HG03432 (cell line): Measurements from ENCODE around the gene COL12A1.

Source experiments
- ATAC-seq: cut with Tn5 transposase; IDR thresholded peaks from one replicate; pipeline ENCODE4 v1.9.1; 2021; ENCODE audit warnings: mild to moderate bottlenecking, moderate library complexity; ENCODE audit not compliant: unreplicated experiment

The COL12A1 gene

GRCh38 chr6:75180864-75181263 lies 25.0 kb downstream of the COL12A1 start:
- no peak for ATAC-seq

GRCh38 chr6:75178757-75179156 lies 27.1 kb downstream of the COL12A1 start:
- no peak for ATAC-seq

- no peak for ATAC-seq
These were observed 29.7 kb downstream of the COL12A1 start for GRCh38 chr6:75176076-75176582.

GRCh38 chr6:75171986-75172385 lies 33.9 kb downstream of the COL12A1 start:
- ATAC-seq = no peak

GRCh38 chr6:75171567-75171966 lies 34.3 kb downstream of the COL12A1 start:
- ATAC-seq = no peak

GRCh38 chr6:75170691-75171560 lies 34.9 kb downstream of the COL12A1 start:
- no peak for ATAC-seq

GRCh38 chr6:75169689-75170586 lies 35.9 kb downstream of the COL12A1 start:
- ATAC-seq = no peak

- no peak for ATAC-seq
These were observed 38.0 kb downstream of the COL12A1 start for GRCh38 chr6:75167851-75168250.

GRCh38 chr6:75167325-75167724 lies 38.5 kb downstream of the COL12A1 start:
- ATAC-seq = no peak

GRCh38 chr6:75166773-75167172 lies 39.1 kb downstream of the COL12A1 start:
- no peak for ATAC-seq

- ATAC-seq = no peak
These were observed 39.6 kb downstream of the COL12A1 start for GRCh38 chr6:75166236-75166635.

- no peak for ATAC-seq
These were observed 47.7 kb downstream of the COL12A1 start for GRCh38 chr6:75158176-75158575.

GRCh38 chr6:75157336-75157735 lies 48.5 kb downstream of the COL12A1 start:
- no peak for ATAC-seq

- ATAC-seq = no peak
These were observed 49.5 kb downstream of the COL12A1 start for GRCh38 chr6:75156186-75156878.

- ATAC-seq = no peak
These were observed 50.2 kb downstream of the COL12A1 start for GRCh38 chr6:75155631-75156030.

GRCh38 chr6:75154973-75155372 lies 50.9 kb downstream of the COL12A1 start:
- no peak for ATAC-seq

- ATAC-seq = no peak
These were observed 55.0 kb downstream of the COL12A1 start for GRCh38 chr6:75150685-75151412.

GRCh38 chr6:75149696-75150095 lies 56.2 kb downstream of the COL12A1 start:
- no peak for ATAC-seq

GRCh38 chr6:75149240-75149639 lies 56.6 kb downstream of the COL12A1 start:
- ATAC-seq = no peak

- ATAC-seq = peak; percentile 93
These were observed 58.3 kb downstream of the COL12A1 start for GRCh38 chr6:75147512-75147911.
